ENCODE data around the gene CYSTM1.

- no peak for TF ChIP-seq EZH2 (IDR thresholded peaks at IDR 0.05; ENCODE audit: low read depth)
- TF ChIP-seq, protein P1, sequence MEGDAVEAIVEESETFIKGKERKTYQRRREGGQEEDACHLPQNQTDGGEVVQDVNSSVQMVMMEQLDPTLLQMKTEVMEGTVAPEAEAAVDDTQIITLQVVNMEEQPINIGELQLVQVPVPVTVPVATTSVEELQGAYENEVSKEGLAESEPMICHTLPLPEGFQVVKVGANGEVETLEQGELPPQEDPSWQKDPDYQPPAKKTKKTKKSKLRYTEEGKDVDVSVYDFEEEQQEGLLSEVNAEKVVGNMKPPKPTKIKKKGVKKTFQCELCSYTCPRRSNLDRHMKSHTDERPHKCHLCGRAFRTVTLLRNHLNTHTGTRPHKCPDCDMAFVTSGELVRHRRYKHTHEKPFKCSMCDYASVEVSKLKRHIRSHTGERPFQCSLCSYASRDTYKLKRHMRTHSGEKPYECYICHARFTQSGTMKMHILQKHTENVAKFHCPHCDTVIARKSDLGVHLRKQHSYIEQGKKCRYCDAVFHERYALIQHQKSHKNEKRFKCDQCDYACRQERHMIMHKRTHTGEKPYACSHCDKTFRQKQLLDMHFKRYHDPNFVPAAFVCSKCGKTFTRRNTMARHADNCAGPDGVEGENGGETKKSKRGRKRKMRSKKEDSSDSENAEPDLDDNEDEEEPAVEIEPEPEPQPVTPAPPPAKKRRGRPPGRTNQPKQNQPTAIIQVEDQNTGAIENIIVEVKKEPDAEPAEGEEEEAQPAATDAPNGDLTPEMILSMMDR (conservative IDR thresholded peaks at IDR 0.05), result no peak
Observed at GRCh38 chr5:140213370-140213983, 38.5 kb downstream of the CYSTM1 start.
